OCI-LY1 (cell line): ENCODE data around the gene PRLH.

Experiments used
- H2AFZ ChIP-seq: fragments of 200-600 bp; sonication (generic), shearing (Covaris generic); 2 replicates; pipeline ENCODE4 v1.6.0; 2014; ENCODE audit warnings: antibody characterized with exemption, mild to moderate bottlenecking, low read length
- H3F3A ChIP-seq: fragments of 200-600 bp; sonication (generic), shearing (Covaris generic); 2 replicates; pipeline ENCODE4 v1.6.0; 2014; ENCODE audit warnings: mild to moderate bottlenecking, antibody characterized with exemption, low read length, moderate library complexity; ENCODE audit not compliant: insufficient read depth
- H3K27ac ChIP-seq: fragments of 200-600 bp; sonication (generic); 2 replicates; pipeline ENCODE4 v1.5.1; 2014; ENCODE audit warnings: low read length, mixed run types, mild to moderate bottlenecking, low read depth; ENCODE audit not compliant: poor library complexity, severe bottlenecking
- H3K27me3 ChIP-seq: fragments of 200-600 bp; sonication (generic); 2 replicates; pipeline ENCODE4 v1.6.0; 2014; ENCODE audit warnings: antibody characterized with exemption, mild to moderate bottlenecking, low read length, moderate library complexity; ENCODE audit not compliant: insufficient read depth
- H3K36me3 ChIP-seq: fragments of 200-600 bp; sonication (generic); 2 replicates; pipeline ENCODE4 v1.6.1; 2014; ENCODE audit warnings: mild to moderate bottlenecking, antibody characterized with exemption, low read length, moderate library complexity, mixed read lengths; ENCODE audit not compliant: insufficient read depth
- H3K4me1 ChIP-seq: fragments of 200-600 bp; sonication (generic); 2 replicates; pipeline ENCODE4 v1.5.1; 2014; ENCODE audit warnings: mild to moderate bottlenecking, low read length, moderate library complexity; ENCODE audit not compliant: insufficient read depth, severe bottlenecking
- H3K4me2 ChIP-seq: fragments of 200-600 bp; sonication (generic), shearing (Covaris generic); 2 replicates; pipeline ENCODE4 v1.6.1; 2014; ENCODE audit warnings: low read length
- H3K4me3 ChIP-seq: fragments of 200-600 bp; sonication (generic); 2 replicates; pipeline ENCODE4 v1.5.1; 2014; ENCODE audit warnings: low read length, low read depth, mild to moderate bottlenecking, mixed read lengths; ENCODE audit not compliant: poor library complexity, severe bottlenecking
- H3K79me2 ChIP-seq: fragments of 200-600 bp; shearing (Covaris generic); 2 replicates; pipeline ENCODE4 v1.6.1; 2016; ENCODE audit warnings: mixed run types, low read length, mixed read lengths; ENCODE audit not compliant: insufficient read depth
- H3K9ac ChIP-seq: fragments of 200-600 bp; sonication (generic), shearing (Covaris generic); 2 replicates; pipeline ENCODE4 v1.6.1; 2014; ENCODE audit warnings: mild to moderate bottlenecking, low read length, mixed read lengths
- H3K9me2 ChIP-seq: fragments of 200-600 bp; sonication (generic), shearing (Covaris generic); 2 replicates; pipeline ENCODE4 v1.6.1; 2014; ENCODE audit warnings: low read depth, mild to moderate bottlenecking, low read length, mixed read lengths
- H3K9me3 ChIP-seq: fragments of 200-600 bp; shearing (Covaris generic); 2 replicates; pipeline ENCODE4 v1.6.1; 2014; ENCODE audit warnings: low read length, mixed read lengths
- H4K20me1 ChIP-seq: fragments of 200-600 bp; sonication (generic), shearing (Covaris generic); 2 replicates; pipeline ENCODE4 v1.6.0; 2016; ENCODE audit warnings: mild to moderate bottlenecking, low read length; ENCODE audit not compliant: insufficient read depth
- EZH2 ChIP-seq: fragments of 200-600 bp; sonication (generic), shearing (Covaris generic); IDR thresholded peaks from 2 replicates; pipeline ENCODE4 v1.8.0; 2017; ENCODE audit warnings: borderline replicate concordance, mixed run types, mild to moderate bottlenecking, antibody characterized with exemption, low read length, moderate library complexity, mixed read lengths
- TF ChIP-seq, protein P1 (sequence below): fragments of 200-600 bp; sonication (generic), shearing (Covaris generic); IDR thresholded peaks from 2 replicates; pipeline ENCODE4 v1.5.1; 2017; ENCODE audit warnings: mild to moderate bottlenecking, antibody characterized with exemption, low read length, moderate library complexity, mixed read lengths

The PRLH gene

DNA sequence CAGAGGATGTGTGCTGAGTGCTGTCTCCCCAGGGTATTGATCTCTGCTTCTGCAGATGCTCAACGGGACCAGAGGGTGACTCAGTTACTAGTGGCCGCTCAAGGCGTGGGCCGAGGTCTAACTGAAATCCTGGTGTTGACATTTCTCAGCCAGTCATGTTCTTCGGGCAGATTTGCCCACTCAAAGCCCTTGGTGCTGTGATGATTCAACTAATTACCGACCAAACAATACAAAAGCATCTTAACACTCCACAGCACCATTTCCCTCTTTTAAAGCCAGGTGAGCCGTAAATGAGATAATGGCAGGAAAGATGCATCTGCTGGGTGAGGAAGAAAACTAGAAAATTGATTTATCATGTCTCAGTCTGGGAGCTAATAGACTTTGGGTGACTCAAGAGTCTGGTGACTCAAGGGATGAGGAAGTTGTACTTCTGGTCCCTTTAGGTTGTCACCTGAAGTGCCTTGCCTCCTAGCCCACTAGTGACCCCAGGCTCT lies 32.7 kb upstream of the PRLH start:
- Histone ChIP-seq H3K79me2 (no peaks in the 10 kb centered on the region), H3F3A (no peaks in the 10 kb centered on the region), H3K4me1 (no peaks in the 10 kb centered on the region), H3K27me3 (peaks cover 12% of the 10 kb centered on the region; the same call in 1 of the 2 replicates), H3K4me2 (no peak overlapping the region), H4K20me1 (no peaks in the 10 kb centered on the region), H3K9me3 (no peaks in the 10 kb centered on the region), H3K9ac (no peak overlapping the region), H3K27ac (no peak overlapping the region), H3K36me3 (no peaks in the 10 kb centered on the region), H2AFZ (no peak overlapping the region), H3K4me3 (no peak overlapping the region), H3K9me2 (no peaks in the 10 kb centered on the region)
- TF ChIP-seq, protein P1, sequence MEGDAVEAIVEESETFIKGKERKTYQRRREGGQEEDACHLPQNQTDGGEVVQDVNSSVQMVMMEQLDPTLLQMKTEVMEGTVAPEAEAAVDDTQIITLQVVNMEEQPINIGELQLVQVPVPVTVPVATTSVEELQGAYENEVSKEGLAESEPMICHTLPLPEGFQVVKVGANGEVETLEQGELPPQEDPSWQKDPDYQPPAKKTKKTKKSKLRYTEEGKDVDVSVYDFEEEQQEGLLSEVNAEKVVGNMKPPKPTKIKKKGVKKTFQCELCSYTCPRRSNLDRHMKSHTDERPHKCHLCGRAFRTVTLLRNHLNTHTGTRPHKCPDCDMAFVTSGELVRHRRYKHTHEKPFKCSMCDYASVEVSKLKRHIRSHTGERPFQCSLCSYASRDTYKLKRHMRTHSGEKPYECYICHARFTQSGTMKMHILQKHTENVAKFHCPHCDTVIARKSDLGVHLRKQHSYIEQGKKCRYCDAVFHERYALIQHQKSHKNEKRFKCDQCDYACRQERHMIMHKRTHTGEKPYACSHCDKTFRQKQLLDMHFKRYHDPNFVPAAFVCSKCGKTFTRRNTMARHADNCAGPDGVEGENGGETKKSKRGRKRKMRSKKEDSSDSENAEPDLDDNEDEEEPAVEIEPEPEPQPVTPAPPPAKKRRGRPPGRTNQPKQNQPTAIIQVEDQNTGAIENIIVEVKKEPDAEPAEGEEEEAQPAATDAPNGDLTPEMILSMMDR, result no peak
- TF ChIP-seq EZH2, result no peak

DNA sequence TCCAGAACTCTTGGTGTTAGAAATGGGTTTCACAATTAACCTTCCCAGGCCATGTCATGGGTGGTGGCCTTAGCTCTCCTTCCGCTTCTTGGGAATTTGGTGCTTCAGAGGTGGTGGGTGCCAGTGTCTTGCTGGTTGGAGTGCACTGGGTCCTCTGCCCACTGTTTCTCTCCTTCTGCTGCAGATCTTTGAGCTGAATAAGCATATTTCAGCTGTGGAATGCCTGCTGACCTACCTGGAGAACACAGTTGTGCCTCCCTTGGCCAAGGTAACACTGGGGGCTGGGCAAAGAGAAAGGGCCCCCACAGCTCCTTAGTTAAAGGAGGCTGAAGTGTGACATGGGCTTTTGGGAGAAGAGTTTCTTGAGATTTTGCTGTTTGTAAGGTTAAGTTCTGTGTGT lies 32.0 kb upstream of the PRLH start:
- no peak overlapping the region for H2AFZ ChIP-seq
- H3K4me2 ChIP-seq, result no peak overlapping the region
- no peaks in the 10 kb centered on the region for H3K36me3 ChIP-seq
- H3F3A ChIP-seq, result no peaks in the 10 kb centered on the region
- H4K20me1 ChIP-seq, result no peaks in the 10 kb centered on the region
- H3K79me2 ChIP-seq, result no peaks in the 10 kb centered on the region
- no peaks in the 10 kb centered on the region for H3K4me1 ChIP-seq
- peaks cover 12% of the 10 kb centered on the region; the same call in 1 of the 2 replicates for H3K27me3 ChIP-seq
- no peak overlapping the region for H3K9ac ChIP-seq
- H3K4me3 ChIP-seq, result no peak overlapping the region
- TF ChIP-seq, protein P1, result no peak
- TF ChIP-seq EZH2, result no peak
- H3K9me2 ChIP-seq, result no peaks in the 10 kb centered on the region
- no peaks in the 10 kb centered on the region for H3K9me3 ChIP-seq
- no peak overlapping the region for H3K27ac ChIP-seq

DNA sequence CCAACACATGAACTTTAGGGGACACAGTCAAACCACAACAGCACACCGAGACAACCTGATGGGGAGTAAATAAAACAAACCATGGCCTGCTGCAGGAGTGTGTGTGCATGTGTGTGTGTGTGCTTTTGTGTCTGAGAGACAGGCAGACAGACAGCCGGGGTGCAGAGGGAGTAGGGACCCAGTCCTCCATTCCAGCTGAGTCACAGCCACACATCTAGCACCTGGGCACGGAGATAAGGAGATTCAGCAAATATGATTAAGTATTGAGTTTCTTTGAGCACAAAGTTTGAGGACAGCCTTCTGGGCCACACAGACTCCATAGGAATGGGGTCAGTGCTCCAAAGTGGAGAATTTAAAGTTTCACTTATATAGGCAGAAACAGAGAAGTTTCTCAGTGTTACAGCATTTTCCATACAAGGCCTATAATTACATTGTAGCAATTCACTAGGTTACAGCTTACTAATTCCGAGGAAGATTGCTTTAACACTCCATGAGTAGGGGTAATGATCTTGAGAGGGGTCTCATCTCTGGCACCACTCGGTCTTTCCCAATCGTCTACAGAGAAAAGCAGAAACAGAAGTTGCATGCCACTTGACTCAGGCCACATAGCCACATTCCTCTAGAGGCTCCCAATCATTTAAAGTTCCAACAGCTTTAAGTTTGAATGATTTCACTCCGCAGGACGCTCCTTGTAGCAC lies 30.8 kb upstream of the PRLH start:
- H3K27ac ChIP-seq, result no peak overlapping the region
- no peak for TF ChIP-seq EZH2
- TF ChIP-seq, protein P1, result no peak
- no peaks in the 10 kb centered on the region for H3K36me3 ChIP-seq
- H3K9me2 ChIP-seq, result no peaks in the 10 kb centered on the region
- H3K79me2 ChIP-seq, result no peaks in the 10 kb centered on the region
- H3K9me3 ChIP-seq, result no peaks in the 10 kb centered on the region
- no peak overlapping the region for H3K9ac ChIP-seq
- H3K27me3 ChIP-seq, result peaks cover 12% of the 10 kb centered on the region; the same call in 1 of the 2 replicates
- no peaks in the 10 kb centered on the region for H4K20me1 ChIP-seq
- no peak overlapping the region for H2AFZ ChIP-seq
- H3K4me3 ChIP-seq, result no peak overlapping the region
- no peak overlapping the region for H3K4me2 ChIP-seq
- no peaks in the 10 kb centered on the region for H3F3A ChIP-seq
- H3K4me1 ChIP-seq, result no peaks in the 10 kb centered on the region
